Left ventricle myocardium inferior (tissue), 1 donor: ENCODE measurements around the gene RAG1. TPM values are rescaled to one million over a fixed set of nuclear protein-coding genes. Genes with fewer than 3 reads are reported as not detected.

Experiments used
- DNase-seq: peaks from one replicate; pipeline ENCODE4 v3.0.0-alpha.2; 2020
- H3K27ac ChIP-seq: fragments of 200-600 bp; replicated peaks from 2 replicates; pipeline ENCODE4 v1.8.0; 2021
- H3K27me3 ChIP-seq: fragments of 200-600 bp; 2 replicates; pipeline ENCODE4 v1.8.0; 2021; ENCODE audit warnings: low read depth
- H3K36me3 ChIP-seq: fragments of 200-600 bp; 2 replicates; pipeline ENCODE4 v1.8.0; 2021
- H3K4me1 ChIP-seq: fragments of 200-600 bp; 2 replicates; pipeline ENCODE4 v1.8.0; 2021
- H3K4me3 ChIP-seq: fragments of 200-600 bp; 2 replicates; pipeline ENCODE4 v1.8.0; 2021; ENCODE audit warnings: mild to moderate bottlenecking, moderate library complexity
- H3K9me3 ChIP-seq: fragments of 200-600 bp; replicated peaks from 2 replicates; pipeline ENCODE4 v1.8.0; 2021
- intact Hi-C: fragments of 100-400 bp; cut with micrococcal nuclease; formaldehyde crosslinking; loops from one replicate; pipeline ENCODE4 v1.11.0; 2022
- total RNA-seq: library from RNA; stranded (reverse); fragmentation: NEBNext Ultra II Directional; extraction: Animal tissue kit (Norgen Biotek cat#: 25700); gene quantifications from one replicate; pipeline ENCODE4 v1.2.1, GENCODE V29; 2021
- TF ChIP-seq, protein P1 (sequence below): fragments of 200-600 bp; IDR thresholded peaks from 2 replicates; pipeline ENCODE4 v1.8.0; 2021; ENCODE audit warnings: antibody characterized with exemption, mild to moderate bottlenecking, borderline replicate concordance
- donor health status: DM: no; HTN: yes; CAD: no; lungs with severe emphysema.

RAG1 gene
- total RNA-seq, 1 donor from 2014 or later: 1.6 TPM

DNA sequence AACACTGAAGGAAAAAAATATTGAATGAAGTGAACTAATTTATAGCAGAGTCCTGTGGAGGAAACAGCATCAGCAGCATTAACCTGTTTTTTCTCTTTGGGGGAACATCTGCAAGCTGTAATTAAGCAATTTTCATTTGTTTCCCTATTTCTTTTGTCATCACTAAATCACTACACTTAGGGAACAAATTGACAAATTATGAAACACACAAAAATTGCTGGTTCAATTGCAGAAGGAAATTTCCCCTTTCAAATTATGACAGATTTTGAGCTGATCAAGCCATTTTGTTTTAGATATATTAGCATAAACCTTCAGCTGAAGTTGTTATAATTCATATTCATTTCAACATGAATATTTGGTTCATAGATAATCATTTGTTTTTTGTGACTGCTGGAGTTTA is 52.4 kb downstream of the RAG1 start:
- no peak overlapping the region for H3K27ac ChIP-seq
- intact Hi-C loops: loop anchor here (5.0 kb wide), 1 partner anchor 52 kb away; no protein-coding TSS in a partner anchor

DNA sequence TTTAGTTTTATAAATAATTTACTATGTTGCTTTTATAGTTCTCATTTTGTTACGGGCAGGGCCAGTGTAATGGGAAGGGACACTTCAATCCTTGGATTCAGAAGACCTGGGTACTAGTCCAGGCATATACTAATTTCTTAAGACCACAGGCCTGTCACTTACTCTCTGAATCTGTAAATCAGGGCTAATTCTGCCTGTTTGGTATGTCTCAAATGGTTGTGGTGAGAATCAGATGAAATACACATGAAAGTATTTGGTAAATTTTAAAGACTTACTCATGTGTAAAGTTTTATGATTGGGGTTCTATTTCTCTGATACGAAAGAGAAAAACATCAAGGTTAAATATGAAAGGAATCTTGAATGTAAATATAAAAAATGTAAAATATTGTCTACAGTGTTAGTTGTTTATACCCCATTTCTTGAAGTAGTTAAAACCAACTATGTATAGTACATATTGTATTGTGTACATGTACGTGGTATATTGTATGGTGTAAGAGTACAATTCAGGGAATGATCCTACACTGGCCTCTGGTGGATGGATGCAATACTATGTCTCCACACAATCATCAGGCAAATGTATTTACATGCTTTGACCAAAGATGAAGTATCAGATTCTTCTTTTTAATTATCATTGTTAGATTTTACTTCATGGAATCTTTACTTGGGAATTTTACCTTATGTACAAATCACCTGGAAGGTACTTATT is 54.8 kb downstream of the RAG1 start:
- H3K4me3 ChIP-seq: no peak overlapping the region
- H3K9me3 ChIP-seq: no peaks in the 10 kb centered on the region
- TF ChIP-seq, protein P1, sequence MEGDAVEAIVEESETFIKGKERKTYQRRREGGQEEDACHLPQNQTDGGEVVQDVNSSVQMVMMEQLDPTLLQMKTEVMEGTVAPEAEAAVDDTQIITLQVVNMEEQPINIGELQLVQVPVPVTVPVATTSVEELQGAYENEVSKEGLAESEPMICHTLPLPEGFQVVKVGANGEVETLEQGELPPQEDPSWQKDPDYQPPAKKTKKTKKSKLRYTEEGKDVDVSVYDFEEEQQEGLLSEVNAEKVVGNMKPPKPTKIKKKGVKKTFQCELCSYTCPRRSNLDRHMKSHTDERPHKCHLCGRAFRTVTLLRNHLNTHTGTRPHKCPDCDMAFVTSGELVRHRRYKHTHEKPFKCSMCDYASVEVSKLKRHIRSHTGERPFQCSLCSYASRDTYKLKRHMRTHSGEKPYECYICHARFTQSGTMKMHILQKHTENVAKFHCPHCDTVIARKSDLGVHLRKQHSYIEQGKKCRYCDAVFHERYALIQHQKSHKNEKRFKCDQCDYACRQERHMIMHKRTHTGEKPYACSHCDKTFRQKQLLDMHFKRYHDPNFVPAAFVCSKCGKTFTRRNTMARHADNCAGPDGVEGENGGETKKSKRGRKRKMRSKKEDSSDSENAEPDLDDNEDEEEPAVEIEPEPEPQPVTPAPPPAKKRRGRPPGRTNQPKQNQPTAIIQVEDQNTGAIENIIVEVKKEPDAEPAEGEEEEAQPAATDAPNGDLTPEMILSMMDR: peak; percentile 66
- no peak overlapping the region for H3K27ac ChIP-seq
- H3K27me3 ChIP-seq: no peaks in the 10 kb centered on the region
- DNase-seq: no peak
- no peaks in the 10 kb centered on the region for H3K36me3 ChIP-seq
- intact Hi-C loops: loop anchor here (5.0 kb wide), 1 partner anchor 50 kb away; no protein-coding TSS in a partner anchor
- H3K4me1 ChIP-seq: peaks cover 19% of the 10 kb centered on the region

More for the DNA sequence above, 52.4 kb downstream of the RAG1 start:
- Histone ChIP-seq H3K36me3 (no peaks in the 10 kb centered on the region), H3K4me1 (peaks cover 19% of the 10 kb centered on the region), H3K27me3 (no peaks in the 10 kb centered on the region), H3K4me3 (no peak overlapping the region), H3K9me3 (no peaks in the 10 kb centered on the region)
- TF ChIP-seq, protein P1: no peak
- no peak for DNase-seq

DNA sequence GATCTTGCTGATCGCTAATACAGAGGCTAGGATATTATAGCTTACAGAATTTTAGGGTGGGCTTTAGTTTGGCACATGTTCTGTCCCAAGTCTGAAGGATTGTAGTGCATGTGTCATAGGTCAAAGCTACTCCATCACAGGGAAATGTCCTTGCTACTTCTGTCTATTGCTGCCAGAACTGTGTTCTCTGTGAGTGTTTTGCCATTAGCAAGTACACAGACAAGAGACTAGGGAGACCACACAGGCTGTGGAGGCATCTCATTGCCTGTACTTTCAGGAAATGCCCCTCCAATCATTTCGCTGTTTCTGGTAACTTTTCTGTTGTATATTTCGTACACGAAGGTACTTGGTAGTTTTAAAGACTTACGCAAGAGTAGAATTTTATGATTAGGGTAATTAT is 55.7 kb downstream of the RAG1 start:
- Histone ChIP-seq H3K4me3 (no peak overlapping the region), H3K4me1 (peaks cover 17% of the 10 kb centered on the region), H3K36me3 (no peaks in the 10 kb centered on the region), H3K9me3 (no peaks in the 10 kb centered on the region), H3K27ac (no peak overlapping the region), H3K27me3 (no peaks in the 10 kb centered on the region)
- TF ChIP-seq, protein P1: no peak
- DNase-seq: no peak
- intact Hi-C loops: loop anchor here (5.0 kb wide), 1 partner anchor 49 kb away; no protein-coding TSS in a partner anchor

GRCh38 chr11:36627006-36627405 is 59.2 kb downstream of the RAG1 start:
- Histone ChIP-seq H3K9me3 (no peaks in the 10 kb centered on the region), H3K27ac (no peak overlapping the region), H3K4me1 (peaks cover 8% of the 10 kb centered on the region), H3K27me3 (no peaks in the 10 kb centered on the region), H3K4me3 (no peak overlapping the region), H3K36me3 (no peaks in the 10 kb centered on the region)
- no peak for DNase-seq
- intact Hi-C loops: no loop called here
- TF ChIP-seq, protein P1: no peak

GRCh38 chr11:36627471-36627870 is 59.7 kb downstream of the RAG1 start:
- TF ChIP-seq, protein P1: no peak
- peaks cover 8% of the 10 kb centered on the region for H3K4me1 ChIP-seq
- no peak overlapping the region for H3K27ac ChIP-seq
- DNase-seq: no peak
- no peaks in the 10 kb centered on the region for H3K27me3 ChIP-seq
- intact Hi-C loops: no loop called here
- H3K36me3 ChIP-seq: no peaks in the 10 kb centered on the region
- no peaks in the 10 kb centered on the region for H3K9me3 ChIP-seq
- H3K4me3 ChIP-seq: no peak overlapping the region
